Keratinocyte (primary cell): ENCODE data around the gene DRP2. TPM values are rescaled to one million over a fixed set of nuclear protein-coding genes. Genes with fewer than 3 reads are reported as not detected.
"Not testable (repeated sequence)": the region's sequence is repeated elsewhere in the genome, so short reads cannot be mapped to it uniquely, and the experiment has no call there.

Experiments
- DNase-seq: peaks from one replicate; pipeline ENCODE4 v3.0.0-alpha.2; 2011; ENCODE audit warnings: low read depth, missing footprints, low spot score
- FAIRE-seq: peaks from 2 replicates; lab custom pipeline; 2011; peaks lifted over from hg19 to GRCh38; lab: Jason Lieb, UNC
- H2AFZ ChIP-seq: 2 replicates; pipeline ENCODE4 v1.6.0; 2012; ENCODE audit warnings: low read length, control low read depth, inconsistent platforms; ENCODE audit not compliant: control insufficient read depth
- H3K27ac ChIP-seq: 2 replicates; pipeline ENCODE4 v1.5.1; 2011; ENCODE audit warnings: low read length; ENCODE audit not compliant: control insufficient read depth, insufficient read depth
- H3K27me3 ChIP-seq: 3 replicates; pipeline ENCODE4 v1.6.0; 2011; ENCODE audit warnings: low read length; ENCODE audit not compliant: control insufficient read depth, insufficient read depth; ENCODE audit errors: extremely low read depth
- H3K36me3 ChIP-seq, 2 experiments: 2 replicates in 1 of 2; 3 replicates in 1 of 2; pipeline ENCODE4 v1.5.1; 2011; ENCODE audit warnings: low read length in 2 of 2, mild to moderate bottlenecking in 1 of 2; ENCODE audit not compliant: control insufficient read depth in 2 of 2, insufficient read depth in 2 of 2; ENCODE audit errors: extremely low read depth in 1 of 2
- H3K4me1 ChIP-seq: 3 replicates; pipeline ENCODE4 v1.5.1; 2011; ENCODE audit warnings: low read length; ENCODE audit not compliant: control insufficient read depth, insufficient read depth; ENCODE audit errors: extremely low read depth
- H3K4me2 ChIP-seq: 3 replicates; pipeline ENCODE4 v1.6.0; 2011; ENCODE audit warnings: low read depth, low read length; ENCODE audit not compliant: control insufficient read depth, insufficient read depth; ENCODE audit errors: extremely low read depth
- H3K4me3 ChIP-seq, 3 experiments: fragments of 200-600 bp in 1 of 3; sonication (generic) in 1 of 3; 2 replicates in 2 of 3; 3 replicates in 1 of 3; pipeline ENCODE4 v1.5.1; 2011 to 2016; ENCODE audit warnings: low read length in 3 of 3, mild to moderate bottlenecking in 3 of 3, control low read depth in 2 of 3, inconsistent platforms in 1 of 3, low read depth in 1 of 3, mixed read lengths in 1 of 3, mixed run types in 1 of 3, moderate library complexity in 1 of 3; ENCODE audit not compliant: control insufficient read depth in 2 of 3, insufficient read depth in 2 of 3; ENCODE audit errors: extremely low read depth in 1 of 3
- H3K79me2 ChIP-seq: 2 replicates; pipeline ENCODE4 v1.6.0; 2012; ENCODE audit warnings: low read length; ENCODE audit not compliant: control insufficient read depth, insufficient read depth
- H3K9ac ChIP-seq: 3 replicates; pipeline ENCODE4 v1.6.0; 2011; ENCODE audit warnings: low read length; ENCODE audit not compliant: control insufficient read depth, insufficient read depth; ENCODE audit errors: extremely low read depth
- H3K9me1 ChIP-seq: 3 replicates; pipeline ENCODE4 v1.6.0; 2011; ENCODE audit warnings: low read length; ENCODE audit not compliant: control insufficient read depth, insufficient read depth; ENCODE audit errors: extremely low read depth
- H3K9me3 ChIP-seq: 2 replicates; pipeline ENCODE4 v1.5.1; 2012; ENCODE audit warnings: low read depth, low read length; ENCODE audit not compliant: control insufficient read depth
- H4K20me1 ChIP-seq: 3 replicates; pipeline ENCODE4 v1.6.0; 2011; ENCODE audit warnings: low read length; ENCODE audit not compliant: control insufficient read depth, insufficient read depth; ENCODE audit errors: extremely low read depth
- CTCF ChIP-seq, 3 experiments: IDR thresholded peaks in 1 of 3; conservative IDR thresholded peaks in 1 of 3; optimal IDR thresholded peaks in 1 of 3; 2 replicates in 2 of 3; 3 replicates in 1 of 3; pipeline versions ENCODE3 to v1.5.1; 2011; ENCODE audit warnings: low read length in 3 of 3, mild to moderate bottlenecking in 3 of 3, moderate library complexity in 2 of 3, control low read depth in 1 of 3, inconsistent platforms in 1 of 3; ENCODE audit not compliant: insufficient read depth in 2 of 3; ENCODE audit errors: extremely low read depth in 1 of 3
- EZH2 ChIP-seq: IDR thresholded peaks from one replicate; pipeline ENCODE4 v1.6.1; 2012; ENCODE audit warnings: inconsistent platforms, mild to moderate bottlenecking, low read length, moderate library complexity
- dilution Hi-C: fragments of 300-500 bp; cut with MboI; formaldehyde crosslinking; loops from one replicate; pipeline ENCODE4 v1.7.0; 2020; ENCODE audit warnings: low sequenced_read_pairs; ENCODE audit not compliant: extremely low pct_ligation_motif_present
- polyA plus RNA-seq, 5 experiments: library from polyadenylated mRNA; depleted of rRNA in 3 of 5; stranded (reverse) in 3 of 5; stranded (forward) in 1 of 5; unstranded in 1 of 5; fragments of >200 nt; gene quantifications; 1 replicate in 1 of 5; 2 replicates in 3 of 5; 3 replicates in 1 of 5; pipeline versions ENCODE4 v1.2.1 to v1.2.3, GENCODE V29; 2011 to 2012; ENCODE audit warnings: missing spikeins in 2 of 5, low read depth in 1 of 5, low replicate concordance in 1 of 5

DRP2 gene
- polyA plus RNA-seq, 1 donor (not counting 4 experiments of a cell fraction or from before 2014, with no cell fraction given), result 0.08 TPM

DNA sequence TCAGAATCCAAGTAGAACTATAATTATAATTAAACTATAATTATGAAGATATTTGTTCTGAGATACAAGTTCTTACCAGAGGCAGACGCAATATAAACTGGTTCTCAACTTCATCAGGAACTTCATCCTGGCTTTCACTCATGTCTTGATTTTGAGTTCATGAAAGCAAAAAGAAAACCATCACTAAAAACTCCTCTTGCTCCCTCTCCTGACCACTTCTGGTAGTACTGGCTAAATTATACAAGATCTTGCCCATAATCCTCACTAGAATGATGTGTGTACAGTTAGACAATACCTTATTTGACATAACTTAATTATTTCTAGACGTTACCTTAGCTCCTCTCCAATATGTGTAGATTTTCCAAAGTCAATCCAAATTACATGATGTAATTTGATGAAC is 67.8 kb downstream of the DRP2 start:
- TF ChIP-seq CTCF (optimal IDR thresholded peaks at IDR 0.05 in 1 of 3, IDR thresholded peaks at IDR 0.05 in 1 of 3, conservative IDR thresholded peaks at IDR 0.05 in 1 of 3; ENCODE audit: extremely low read depth in 1 of 3, insufficient read depth in 2 of 3, low read length in 3 of 3) (peak in 2 of 3 experiments; percentile 42 to 46), EZH2 (no peak)
- FAIRE-seq, result peak; percentile 52
- no peak overlapping the region for H2AFZ ChIP-seq

GRCh38 chrX:101290957-101291603 is 71.5 kb downstream of the DRP2 start, which contains the start of gene TAF7L:
Gene TAF7L (minus strand): TSS chrX:101291334. CDS start chrX:101287543, 3,791 bp downstream.
- dilution Hi-C loops, result no loop called here
- no peak for DNase-seq
- no peaks in the 10 kb centered on the region for H3K9me3 ChIP-seq
- H3K4me3 ChIP-seq, result no peak within 1 kb of the TSS
- H3K79me2 ChIP-seq, result no peaks in the 10 kb centered on the region
- no peaks in the 10 kb centered on the region for H3K4me1 ChIP-seq
- no peak within 1 kb of the TSS for H2AFZ ChIP-seq
- peaks cover 3% of the 10 kb centered on the region for H3K27me3 ChIP-seq
- H3K36me3 ChIP-seq, result no peaks in the 10 kb centered on the region
- no peaks in the 10 kb centered on the region for H4K20me1 ChIP-seq
- TF ChIP-seq EZH2 (no peak), CTCF (optimal IDR thresholded peaks at IDR 0.05 in 1 of 3, IDR thresholded peaks at IDR 0.05 in 1 of 3, conservative IDR thresholded peaks at IDR 0.05 in 1 of 3; ENCODE audit: extremely low read depth in 1 of 3, insufficient read depth in 2 of 3, low read length in 3 of 3) (no peak)
- H3K27ac ChIP-seq, result no peak within 1 kb of the TSS
- no peak for FAIRE-seq
- no peak within 1 kb of the TSS for H3K4me2 ChIP-seq
- H3K9ac ChIP-seq, result no peak within 1 kb of the TSS
- H3K9me1 ChIP-seq, result no peaks in the 10 kb centered on the region

More for the DNA sequence above, 67.8 kb downstream of the DRP2 start:
- DNase-seq, result no peak
- H3K27me3 ChIP-seq, result peaks cover 3% of the 10 kb centered on the region
- no peaks in the 10 kb centered on the region for H3K4me1 ChIP-seq
- no peaks in the 10 kb centered on the region for H3K79me2 ChIP-seq
- dilution Hi-C loops, result no loop called here
- H3K4me2 ChIP-seq, result no peak overlapping the region
- no peaks in the 10 kb centered on the region for H4K20me1 ChIP-seq
- H3K9ac ChIP-seq, result no peak overlapping the region
- no peaks in the 10 kb centered on the region for H3K9me1 ChIP-seq
- H3K9me3 ChIP-seq, result no peaks in the 10 kb centered on the region
- no peaks in the 10 kb centered on the region for H3K36me3 ChIP-seq
- no peak overlapping the region for H3K4me3 ChIP-seq
- H3K27ac ChIP-seq, result no peak overlapping the region

DNA sequence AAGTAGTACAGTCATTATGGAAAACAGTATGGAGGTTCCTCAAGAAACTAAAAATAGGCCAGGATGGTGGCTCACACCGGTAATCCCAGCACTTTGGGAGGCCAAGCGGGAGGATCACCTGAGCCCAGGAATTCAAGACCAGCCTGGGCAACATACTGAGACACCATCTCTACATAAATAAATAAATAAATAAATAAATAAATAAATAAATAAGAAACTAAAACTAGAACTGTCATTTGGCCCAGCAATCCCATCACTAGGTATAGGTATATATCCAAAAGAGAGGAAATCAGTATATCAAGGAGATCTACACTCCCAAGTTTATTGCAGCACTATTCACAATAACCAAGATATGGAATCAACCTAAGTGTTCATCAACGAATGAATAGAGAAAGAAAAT is 76.0 kb downstream of the DRP2 start:
- H4K20me1 ChIP-seq, H3K4me3 ChIP-seq, H3K9ac ChIP-seq, H3K79me2 ChIP-seq, H3K4me2 ChIP-seq, H3K36me3 ChIP-seq, H3K27ac ChIP-seq, H3K9me3 ChIP-seq, DNase-seq, H3K4me1 ChIP-seq, H3K9me1 ChIP-seq, H2AFZ ChIP-seq, dilution Hi-C loops, FAIRE-seq, H3K27me3 ChIP-seq: not testable (repeated sequence)
